A549 (cell line): ENCODE results near the gene CELSR1. TPM values are rescaled to one million over a fixed set of nuclear protein-coding genes. Genes with fewer than 3 reads are reported as not detected.

Source experiments
- ATAC-seq, 2 experiments: fragments of 200-7000 bp in 1 of 2; fragments of >200 bp in 1 of 2; cut with Nextera tagmentation in 1 of 2; cut with Tn5 transposase in 1 of 2; 3 replicates each; pipeline versions ENCODE4 v1.8.0 to v1.9.1; 2018 to 2020; ENCODE audit warnings: mild to moderate bottlenecking in 1 of 2, moderate library complexity in 1 of 2
- CTCF ChIA-PET: fragments of 300-600 bp; sonication (Branson Sonifier 250); formaldehyde crosslinking; extraction: SDS; loops from one replicate; lab custom pipeline; 2021; ENCODE audit warnings: antibody characterized with exemption, inconsistent platforms; lab: Yijun Ruan, JAX
- POLR2A ChIA-PET: fragments of 350-600 bp; formaldehyde crosslinking; extraction: SDS; loops from one replicate; lab custom pipeline; 2021; ENCODE audit warnings: antibody characterized with exemption, inconsistent platforms; lab: Yijun Ruan, JAX
- DNase-seq, 2 experiments: peaks; one replicate each; pipeline versions ENCODE4 v3.0.0 to v3.0.0-alpha.2; 2011 to 2016; ENCODE audit warnings: low read depth in 1 of 2, low spot score in 1 of 2
- FAIRE-seq: peaks from 2 replicates; lab custom pipeline; 2011; peaks lifted over from hg19 to GRCh38; lab: Jason Lieb, UNC
- H3K27ac ChIP-seq, 2 experiments: fragments of >200 bp; sonication (Bioruptor Twin); formaldehyde crosslinking; 3 replicates each; pipeline ENCODE4 v1.5.1; 2016 to 2017
- H3K4me1 ChIP-seq: fragments of >200 bp; sonication (Bioruptor Twin); formaldehyde crosslinking; 3 replicates; pipeline ENCODE4 v1.6.1; 2016
- H3K4me2 ChIP-seq: fragments of >200 bp; sonication (Bioruptor Twin); formaldehyde crosslinking; 3 replicates; pipeline ENCODE4 v1.6.1; 2016
- H3K4me3 ChIP-seq: fragments of >200 bp; sonication (Bioruptor Twin); formaldehyde crosslinking; 3 replicates; pipeline ENCODE4 v1.5.1; 2016
- H3K9me3 ChIP-seq: fragments of >200 bp; sonication (Bioruptor Twin); formaldehyde crosslinking; 3 replicates; pipeline ENCODE4 v1.6.1; 2016
- CBX2 ChIP-seq: fragments of 200-600 bp; sonication (generic); IDR thresholded peaks from 2 replicates; pipeline ENCODE4 v1.6.1; 2016; ENCODE audit warnings: low read depth, mild to moderate bottlenecking, borderline replicate concordance
- CBX8 ChIP-seq: fragments of 200-600 bp; sonication (generic); IDR thresholded peaks from 2 replicates; pipeline ENCODE4 v1.6.1; 2016
- FOSB ChIP-seq: fragments of 250-450 bp; sonication (Bioruptor Pico); IDR thresholded peaks from 2 replicates; pipeline ENCODE4 v1.5.0; 2020; ENCODE audit warnings: mild to moderate bottlenecking, moderate library complexity
- GATA3 ChIP-seq: IDR thresholded peaks from 2 replicates; pipeline ENCODE4 v1.6.1; 2012; ENCODE audit warnings: borderline replicate concordance
- HDAC2 ChIP-seq: fragments of 200-600 bp; sonication (generic); IDR thresholded peaks from 2 replicates; pipeline ENCODE4 v1.6.1; 2016
- HOXB13 ChIP-seq: fragments of 250-450 bp; sonication (Bioruptor Pico); IDR thresholded peaks from 2 replicates; pipeline ENCODE4 v1.5.0; 2020; ENCODE audit warnings: low read depth, mild to moderate bottlenecking, moderate library complexity
- HOXB5 ChIP-seq: fragments of 250-450 bp; sonication (Bioruptor Pico); IDR thresholded peaks from 2 replicates; pipeline ENCODE4 v1.5.0; 2020; ENCODE audit warnings: mild to moderate bottlenecking, moderate library complexity
- MYC ChIP-seq: IDR thresholded peaks from 2 replicates; pipeline ENCODE4 v1.6.1; 2012; ENCODE audit warnings: mild to moderate bottlenecking, inconsistent platforms, low read length, improper control_type of control experiment, borderline replicate concordance
- NR3C1 ChIP-seq: fragments of >200 bp; sonication (Bioruptor Twin); formaldehyde crosslinking; IDR thresholded peaks from 3 replicates; pipeline ENCODE4 v1.6.1; 2017
- POLR2AphosphoS2 ChIP-seq: conservative IDR thresholded peaks from 2 replicates; pipeline ENCODE4 v1.6.1; 2012; ENCODE audit warnings: low read length, improper control_type of control experiment, inconsistent platforms
- RAD21 ChIP-seq, 2 experiments: fragments of >200 bp in 1 of 2; sonication (Bioruptor Twin) in 1 of 2; formaldehyde crosslinking in 1 of 2; IDR thresholded peaks in 1 of 2; conservative IDR thresholded peaks in 1 of 2; 2 replicates in 1 of 2; 3 replicates in 1 of 2; pipeline ENCODE4 v1.6.1; 2012 to 2018; ENCODE audit warnings: inconsistent platforms in 1 of 2
- RARB ChIP-seq: fragments of 250-450 bp; sonication (Bioruptor Pico); IDR thresholded peaks from 2 replicates; pipeline ENCODE4 v1.8.0; 2021; ENCODE audit warnings: mild to moderate bottlenecking, moderate library complexity
- SREBF2 ChIP-seq: fragments of 450-650 bp; IDR thresholded peaks from 2 replicates; pipeline ENCODE4 v1.6.1; 2014; ENCODE audit warnings: mild to moderate bottlenecking, moderate library complexity
- WGBS: methylation state at CpG from one replicate; pipeline ENCODE4 v1.1.6; 2017; ENCODE audit errors: missing lambda C conversion rate; 5-methylcytosine and 5-hydroxymethylcytosine counted together
- polyA plus RNA-seq, 4 experiments: library from polyadenylated mRNA; depleted of rRNA in 3 of 4; stranded (reverse); fragments of >200 nt; fragmentation: RNase III in 1 of 4; extraction: RNeasy Plus Mini Kit Qiagen cat#74134 plus additional on column Dnase treatment in 1 of 4; gene quantifications; 2 replicates in 3 of 4; 3 replicates in 1 of 4; pipeline ENCODE4 v1.2.3, GENCODE V29; 2011 to 2017
- TF ChIP-seq, protein P1 (sequence below): fragments of 200-600 bp; sonication (generic); IDR thresholded peaks from 2 replicates; pipeline ENCODE4 v1.6.1; 2016; ENCODE audit warnings: antibody characterized with exemption, mild to moderate bottlenecking, moderate library complexity
- TF ChIP-seq, protein P2 (sequence below): fragments of 450-650 bp; IDR thresholded peaks from 2 replicates; pipeline ENCODE4 v1.6.1; 2014; ENCODE audit warnings: antibody characterized with exemption
- TF ChIP-seq, protein P3 (sequence below): fragments of 250-450 bp; sonication (Bioruptor Pico); IDR thresholded peaks from 2 replicates; pipeline ENCODE4 v1.5.0; 2020; ENCODE audit warnings: low read depth, mild to moderate bottlenecking, moderate library complexity
- TF ChIP-seq, protein P4 (sequence below): fragments of 250-450 bp; sonication (Bioruptor Pico); IDR thresholded peaks from 2 replicates; pipeline ENCODE4 v1.5.0; 2021; ENCODE audit warnings: mild to moderate bottlenecking, moderate library complexity, borderline replicate concordance
- TF ChIP-seq, protein P5 (sequence below): IDR thresholded peaks from 2 replicates; pipeline ENCODE4 v1.6.1; 2012
- TF ChIP-seq, protein P6 (sequence below): fragments of >200 bp; sonication (Bioruptor Twin); formaldehyde crosslinking; IDR thresholded peaks from 2 replicates; pipeline ENCODE4 v1.6.1; 2016

CELSR1 gene
- polyA plus RNA-seq, 2 of the 4 experiments (the other 2 are of a cell fraction): 15.3 to 31.8 TPM

DNA sequence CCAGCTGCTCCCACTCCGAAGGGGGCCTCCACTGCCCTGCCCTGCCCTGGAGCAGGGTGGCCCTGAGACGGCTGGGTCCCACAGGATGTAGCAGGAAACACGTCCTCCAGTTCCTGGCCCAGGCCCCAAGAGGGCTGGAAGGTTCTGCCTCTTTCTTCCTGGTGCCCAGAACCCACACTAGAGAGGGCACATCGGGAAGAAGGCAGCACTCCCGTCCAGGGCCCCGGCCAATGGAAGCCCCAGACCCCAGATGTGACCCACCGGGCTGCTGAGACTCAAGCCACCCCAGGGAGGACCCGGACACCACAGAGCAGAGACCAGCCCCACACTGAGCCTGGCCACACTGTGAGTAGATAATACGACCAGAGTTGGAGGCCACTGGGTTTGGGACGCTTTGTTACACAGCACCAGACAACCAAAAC is 71.2 kb downstream of the CELSR1 start:
- Histone ChIP-seq H3K27ac (peak overlapping the region; percentile 2 to 82; a peak in 4 of 6 replicates), H3K4me3 (no peak overlapping the region), H3K4me2 (peak overlapping the region; percentile 13; the same call in 1 of the 3 replicates), H3K4me1 (peaks cover 33% of the 10 kb centered on the region), H3K9me3 (no peaks in the 10 kb centered on the region)
- POLR2A ChIA-PET: no interaction called here
- DNase-seq (no peak), FAIRE-seq (no peak), ATAC-seq (no peak; a peak in 1 of 6 replicates)
- TF ChIP-seq HOXB13: no peak
- TF ChIP-seq RARB (CRISPR knock-in tag): no peak
- TF ChIP-seq, protein P1, sequence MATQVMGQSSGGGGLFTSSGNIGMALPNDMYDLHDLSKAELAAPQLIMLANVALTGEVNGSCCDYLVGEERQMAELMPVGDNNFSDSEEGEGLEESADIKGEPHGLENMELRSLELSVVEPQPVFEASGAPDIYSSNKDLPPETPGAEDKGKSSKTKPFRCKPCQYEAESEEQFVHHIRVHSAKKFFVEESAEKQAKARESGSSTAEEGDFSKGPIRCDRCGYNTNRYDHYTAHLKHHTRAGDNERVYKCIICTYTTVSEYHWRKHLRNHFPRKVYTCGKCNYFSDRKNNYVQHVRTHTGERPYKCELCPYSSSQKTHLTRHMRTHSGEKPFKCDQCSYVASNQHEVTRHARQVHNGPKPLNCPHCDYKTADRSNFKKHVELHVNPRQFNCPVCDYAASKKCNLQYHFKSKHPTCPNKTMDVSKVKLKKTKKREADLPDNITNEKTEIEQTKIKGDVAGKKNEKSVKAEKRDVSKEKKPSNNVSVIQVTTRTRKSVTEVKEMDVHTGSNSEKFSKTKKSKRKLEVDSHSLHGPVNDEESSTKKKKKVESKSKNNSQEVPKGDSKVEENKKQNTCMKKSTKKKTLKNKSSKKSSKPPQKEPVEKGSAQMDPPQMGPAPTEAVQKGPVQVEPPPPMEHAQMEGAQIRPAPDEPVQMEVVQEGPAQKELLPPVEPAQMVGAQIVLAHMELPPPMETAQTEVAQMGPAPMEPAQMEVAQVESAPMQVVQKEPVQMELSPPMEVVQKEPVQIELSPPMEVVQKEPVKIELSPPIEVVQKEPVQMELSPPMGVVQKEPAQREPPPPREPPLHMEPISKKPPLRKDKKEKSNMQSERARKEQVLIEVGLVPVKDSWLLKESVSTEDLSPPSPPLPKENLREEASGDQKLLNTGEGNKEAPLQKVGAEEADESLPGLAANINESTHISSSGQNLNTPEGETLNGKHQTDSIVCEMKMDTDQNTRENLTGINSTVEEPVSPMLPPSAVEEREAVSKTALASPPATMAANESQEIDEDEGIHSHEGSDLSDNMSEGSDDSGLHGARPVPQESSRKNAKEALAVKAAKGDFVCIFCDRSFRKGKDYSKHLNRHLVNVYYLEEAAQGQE: no peak
- TF ChIP-seq, protein P2, sequence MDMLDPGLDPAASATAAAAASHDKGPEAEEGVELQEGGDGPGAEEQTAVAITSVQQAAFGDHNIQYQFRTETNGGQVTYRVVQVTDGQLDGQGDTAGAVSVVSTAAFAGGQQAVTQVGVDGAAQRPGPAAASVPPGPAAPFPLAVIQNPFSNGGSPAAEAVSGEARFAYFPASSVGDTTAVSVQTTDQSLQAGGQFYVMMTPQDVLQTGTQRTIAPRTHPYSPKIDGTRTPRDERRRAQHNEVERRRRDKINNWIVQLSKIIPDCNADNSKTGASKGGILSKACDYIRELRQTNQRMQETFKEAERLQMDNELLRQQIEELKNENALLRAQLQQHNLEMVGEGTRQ: no peak
- TF ChIP-seq, protein P3, sequence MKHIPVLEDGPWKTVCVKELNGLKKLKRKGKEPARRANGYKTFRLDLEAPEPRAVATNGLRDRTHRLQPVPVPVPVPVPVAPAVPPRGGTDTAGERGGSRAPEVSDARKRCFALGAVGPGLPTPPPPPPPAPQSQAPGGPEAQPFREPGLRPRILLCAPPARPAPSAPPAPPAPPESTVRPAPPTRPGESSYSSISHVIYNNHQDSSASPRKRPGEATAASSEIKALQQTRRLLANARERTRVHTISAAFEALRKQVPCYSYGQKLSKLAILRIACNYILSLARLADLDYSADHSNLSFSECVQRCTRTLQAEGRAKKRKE (CRISPR knock-in tag): no peak
- TF ChIP-seq CBX2: no peak
- TF ChIP-seq MYC: no peak
- no peak for TF ChIP-seq POLR2AphosphoS2
- TF ChIP-seq CBX8: no peak
- TF ChIP-seq, protein P4, sequence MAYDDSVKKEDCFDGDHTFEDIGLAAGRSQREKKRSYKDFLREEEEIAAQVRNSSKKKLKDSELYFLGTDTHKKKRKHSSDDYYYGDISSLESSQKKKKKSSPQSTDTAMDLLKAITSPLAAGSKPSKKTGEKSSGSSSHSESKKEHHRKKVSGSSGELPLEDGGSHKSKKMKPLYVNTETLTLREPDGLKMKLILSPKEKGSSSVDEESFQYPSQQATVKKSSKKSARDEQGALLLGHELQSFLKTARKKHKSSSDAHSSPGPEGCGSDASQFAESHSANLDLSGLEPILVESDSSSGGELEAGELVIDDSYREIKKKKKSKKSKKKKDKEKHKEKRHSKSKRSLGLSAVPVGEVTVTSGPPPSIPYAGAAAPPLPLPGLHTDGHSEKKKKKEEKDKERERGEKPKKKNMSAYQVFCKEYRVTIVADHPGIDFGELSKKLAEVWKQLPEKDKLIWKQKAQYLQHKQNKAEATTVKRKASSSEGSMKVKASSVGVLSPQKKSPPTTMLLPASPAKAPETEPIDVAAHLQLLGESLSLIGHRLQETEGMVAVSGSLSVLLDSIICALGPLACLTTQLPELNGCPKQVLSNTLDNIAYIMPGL (CRISPR knock-in tag): no peak
- no peak for TF ChIP-seq HOXB5 (CRISPR knock-in tag)
- no peak for TF ChIP-seq HDAC2
- no peak for TF ChIP-seq FOSB (CRISPR knock-in tag)
- TF ChIP-seq NR3C1: no peak
- TF ChIP-seq, protein P5, sequence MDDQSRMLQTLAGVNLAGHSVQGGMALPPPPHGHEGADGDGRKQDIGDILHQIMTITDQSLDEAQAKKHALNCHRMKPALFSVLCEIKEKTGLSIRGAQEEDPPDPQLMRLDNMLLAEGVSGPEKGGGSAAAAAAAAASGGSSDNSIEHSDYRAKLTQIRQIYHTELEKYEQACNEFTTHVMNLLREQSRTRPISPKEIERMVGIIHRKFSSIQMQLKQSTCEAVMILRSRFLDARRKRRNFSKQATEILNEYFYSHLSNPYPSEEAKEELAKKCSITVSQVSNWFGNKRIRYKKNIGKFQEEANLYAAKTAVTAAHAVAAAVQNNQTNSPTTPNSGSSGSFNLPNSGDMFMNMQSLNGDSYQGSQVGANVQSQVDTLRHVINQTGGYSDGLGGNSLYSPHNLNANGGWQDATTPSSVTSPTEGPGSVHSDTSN: no peak
- TF ChIP-seq RAD21 (conservative IDR thresholded peaks at IDR 0.05 in 1 of 2, IDR thresholded peaks at IDR 0.05 in 1 of 2): no peak
- TF ChIP-seq SREBF2: no peak
- TF ChIP-seq, protein P6, sequence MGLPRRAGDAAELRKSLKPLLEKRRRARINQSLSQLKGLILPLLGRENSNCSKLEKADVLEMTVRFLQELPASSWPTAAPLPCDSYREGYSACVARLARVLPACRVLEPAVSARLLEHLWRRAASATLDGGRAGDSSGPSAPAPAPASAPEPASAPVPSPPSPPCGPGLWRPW: no peak
- no peak for TF ChIP-seq GATA3
- CTCF ChIA-PET: interaction anchor here (1.7 kb wide), 1 partner anchor 99 kb away, joined by 5 read pairs; no protein-coding TSS in a partner anchor
- WGBS: 65% methylated on average over 4 of the region's 10 CpGs
